ENCODE data around the gene PIGW. TPM values are rescaled to one million over a fixed set of nuclear protein-coding genes. Genes with fewer than 3 reads are reported as not detected.

Gene PIGW
- total RNA-seq (2022) (30.9 and 33.6 TPM in 2 replicates), Bru-seq, nascent RNA (percentile 96 among the genes with signal in this experiment), BruChase-seq, experiment 1, labeled RNA remaining after a 2-hour chase (percentile 98 among the genes with signal in this experiment), BruChase-seq, experiment 2, labeled RNA remaining after a 6-hour chase (percentile 98 among the genes with signal in this experiment)
- long read RNA-seq, transcript PIGW-205 (2 exons, 876 nt), result minor isoform, 16 of 84 reads
- long read RNA-seq, transcript PIGW-204 (2 exons, 2,312 nt), result major isoform, 55 of 84 reads
- long read RNA-seq, transcript PIGW-206 (2 exons, 2,264 nt), result minor isoform, 9 of 84 reads
- long read RNA-seq, partial matches to known transcripts, result 0 of 84 reads
- long read RNA-seq, other reads (novel, unspliced or antisense), result 4 of 84 reads

DNA sequence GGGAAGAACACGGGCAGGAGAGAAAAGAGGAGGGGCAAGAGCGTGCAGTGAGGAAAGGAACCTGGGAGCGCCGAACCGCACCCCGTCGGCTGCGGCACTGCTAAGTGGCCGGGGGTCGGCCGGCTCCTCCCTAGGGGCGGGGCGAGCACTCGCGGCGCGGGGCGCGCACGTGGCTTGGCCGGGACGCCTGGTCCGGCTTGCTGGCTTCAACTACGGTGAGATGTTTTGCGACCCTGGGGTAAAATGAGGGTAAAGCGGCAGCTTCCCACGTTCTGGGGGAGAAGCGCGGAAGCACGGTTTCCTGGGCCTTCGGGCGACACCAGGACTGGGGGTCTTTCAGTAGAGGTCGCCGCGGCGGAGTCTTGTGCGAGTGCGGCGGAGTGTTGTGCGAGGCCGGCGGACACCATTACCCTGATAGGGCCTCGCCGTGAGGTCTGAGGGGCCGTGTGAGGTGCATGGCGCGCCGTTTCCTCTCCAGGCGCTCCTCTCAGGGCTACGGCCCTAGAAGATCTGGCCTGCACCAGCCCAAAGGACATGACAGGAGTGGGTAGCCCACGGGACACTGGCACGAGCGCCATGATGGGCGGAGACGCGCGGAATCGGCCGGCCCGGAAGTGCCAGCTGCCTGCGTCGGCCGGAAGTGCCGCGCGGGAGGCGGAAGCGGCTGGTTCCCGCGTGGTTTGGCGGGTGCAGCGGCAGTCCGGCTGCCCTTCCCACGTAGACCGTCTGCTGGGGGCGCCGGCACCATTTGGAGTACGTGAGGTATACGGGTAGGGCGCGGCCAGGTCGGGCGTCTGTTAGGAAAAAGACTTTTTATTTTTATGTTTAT lies at the start of gene PIGW, which contains the start of gene MYO19:
TSS of gene PIGW (plus strand) at position 148 of the 829 bp plus-strand sequence. CDS start 2,115 bp downstream, outside the sequence.
TSS of gene MYO19 (minus strand) at position 29 of the 829 bp plus-strand sequence. CDS start 2,330 bp downstream, outside the sequence.
- peaks cover 13% of the 10 kb centered on the region for H3K4me1 Mint-ChIP-seq (ENCODE audit: low read depth, unreplicated experiment)
- BruUV-seq (replicated peaks), result no TSS peak
- H3K27me3 ChIP-seq (replicated peaks; ENCODE audit: control insufficient read depth, insufficient read depth, low read length), result no peaks in the 10 kb centered on the region
- H3K36me3 Mint-ChIP-seq (ENCODE audit: insufficient read depth, unreplicated experiment), result peaks cover 77% of the 10 kb centered on the region
- H3K4me3 Mint-ChIP-seq (ENCODE audit: unreplicated experiment), result peak within 1 kb of the TSS; percentile 97
- no peaks in the 10 kb centered on the region for H3K27me3 Mint-ChIP-seq (ENCODE audit: insufficient read depth, unreplicated experiment)
- peak within 1 kb of the TSS; percentile 99 for H3K27ac Mint-ChIP-seq (ENCODE audit: unreplicated experiment)
- no peaks in the 10 kb centered on the region for H3K9me3 ChIP-seq
- peak in 1 of 2 experiments; percentile 17 for TF ChIP-seq CTCF (IDR thresholded peaks at IDR 0.05; ENCODE audit: insufficient read depth in 1 of 2, low read depth in 1 of 2, low read length in 1 of 2, severe bottlenecking in 1 of 2, unreplicated experiment in 1 of 2)
- H3K9me3 Mint-ChIP-seq (ENCODE audit: unreplicated experiment), result no peaks in the 10 kb centered on the region
- ChIA-PET POLR2A (interaction anchor here (0.5 to 3.2 kb wide), 7 partner anchors 9 to 591 kb away, joined by 4 to 19 read pairs (median 9); partner anchors contain the start of genes GGNBP2 and MRM1), CTCF (interaction anchor here (0.6 to 2.5 kb wide), 8 partner anchors 9 to 562 kb away, joined by 3 to 16 read pairs (median 5); partner anchors contain the start of genes GGNBP2 and MRM1)
- 0 out of 2 replicates have a peak, but pooled peaks cover 2% of the 10 kb centered on the region for H3K36me3 ChIP-seq (ENCODE audit: control insufficient read depth, insufficient read depth, low read length)
- peak; percentile 95 to 96 for DNase-seq
- peaks cover 10% of the 10 kb centered on the region for H3K4me1 ChIP-seq
- intact Hi-C loops (cut with micrococcal nuclease; ENCODE audit: unreplicated experiment), result loop anchor here (1.0 to 2.0 kb wide), 2 partner anchors 9 to 66 kb away; partner anchors contain the start of genes GGNBP2 and MRM1
- H3K4me3 ChIP-seq (ENCODE audit: low read depth, low read length), result peak within 1 kb of the TSS; percentile 79

- Mint-ChIP-seq H3K27me3 (ENCODE audit: insufficient read depth, unreplicated experiment) (peaks cover 18% of the 10 kb centered on the region), H3K4me3 (ENCODE audit: unreplicated experiment) (peak overlapping the region; percentile 95), H3K36me3 (ENCODE audit: insufficient read depth, unreplicated experiment) (peaks cover 17% of the 10 kb centered on the region), H3K27ac (ENCODE audit: unreplicated experiment) (no peak overlapping the region), H3K9me3 (ENCODE audit: unreplicated experiment) (no peaks in the 10 kb centered on the region), H3K4me1 (ENCODE audit: low read depth, unreplicated experiment) (no peaks in the 10 kb centered on the region)
- no TSS peak for BruUV-seq (replicated peaks)
- Histone ChIP-seq H3K27me3 (replicated peaks; ENCODE audit: control insufficient read depth, insufficient read depth, low read length) (no peaks in the 10 kb centered on the region; the same call in 1 of the 2 replicates), H3K9me3 (no peaks in the 10 kb centered on the region), H3K4me1 (peaks cover 6% of the 10 kb centered on the region), H3K36me3 (ENCODE audit: control insufficient read depth, insufficient read depth, low read length) (no peaks in the 10 kb centered on the region), H3K4me3 (ENCODE audit: low read depth, low read length) (no peak overlapping the region)
- TF ChIP-seq CTCF (IDR thresholded peaks at IDR 0.05; ENCODE audit: insufficient read depth in 1 of 2, low read depth in 1 of 2, low read length in 1 of 2, severe bottlenecking in 1 of 2, unreplicated experiment in 1 of 2), result no peak
- POLR2A ChIA-PET, result no interaction called here
- CTCF ChIA-PET, result no interaction called here
- intact Hi-C loops (cut with micrococcal nuclease; ENCODE audit: unreplicated experiment), result loop anchor here (5.0 kb wide), 1 partner anchor 513 kb away; no protein-coding TSS in a partner anchor
- no peak for DNase-seq
Observed at GRCh38 chr17:36485027-36485426, 49.8 kb upstream of the PIGW start.

Measured in Caco-2 (cell line).